Stomach (tissue), 4 donors: ENCODE measurements around the gene KCNK5.

Experiments used
- POLR2A ChIP-seq, 4 donors: fragments of 450-650 bp; IDR thresholded peaks; one replicate each; pipeline ENCODE4 v1.6.1; 2016; ENCODE audit warnings: antibody characterized with exemption in 4 of 4, control low read depth in 2 of 4, mild to moderate bottlenecking in 1 of 4, moderate library complexity in 1 of 4
- TF ChIP-seq, protein P1 (sequence below), 7 experiments: fragments of 450-650 bp in 4 of 7; fragments of 200-600 bp in 3 of 7; sonication (generic) in 3 of 7; IDR thresholded peaks; one replicate each; pipeline ENCODE4 v1.5.1; 2016 to 2019; ENCODE audit warnings: antibody characterized with exemption in 7 of 7, control low read depth in 2 of 7, mild to moderate bottlenecking in 1 of 7

- TF ChIP-seq, protein P1, sequence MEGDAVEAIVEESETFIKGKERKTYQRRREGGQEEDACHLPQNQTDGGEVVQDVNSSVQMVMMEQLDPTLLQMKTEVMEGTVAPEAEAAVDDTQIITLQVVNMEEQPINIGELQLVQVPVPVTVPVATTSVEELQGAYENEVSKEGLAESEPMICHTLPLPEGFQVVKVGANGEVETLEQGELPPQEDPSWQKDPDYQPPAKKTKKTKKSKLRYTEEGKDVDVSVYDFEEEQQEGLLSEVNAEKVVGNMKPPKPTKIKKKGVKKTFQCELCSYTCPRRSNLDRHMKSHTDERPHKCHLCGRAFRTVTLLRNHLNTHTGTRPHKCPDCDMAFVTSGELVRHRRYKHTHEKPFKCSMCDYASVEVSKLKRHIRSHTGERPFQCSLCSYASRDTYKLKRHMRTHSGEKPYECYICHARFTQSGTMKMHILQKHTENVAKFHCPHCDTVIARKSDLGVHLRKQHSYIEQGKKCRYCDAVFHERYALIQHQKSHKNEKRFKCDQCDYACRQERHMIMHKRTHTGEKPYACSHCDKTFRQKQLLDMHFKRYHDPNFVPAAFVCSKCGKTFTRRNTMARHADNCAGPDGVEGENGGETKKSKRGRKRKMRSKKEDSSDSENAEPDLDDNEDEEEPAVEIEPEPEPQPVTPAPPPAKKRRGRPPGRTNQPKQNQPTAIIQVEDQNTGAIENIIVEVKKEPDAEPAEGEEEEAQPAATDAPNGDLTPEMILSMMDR (IDR thresholded peaks at IDR 0.05), result no peak
- no peak for TF ChIP-seq POLR2A (IDR thresholded peaks at IDR 0.05)
Measured at GRCh38 chr6:39251406-39251805, 22.1 kb upstream of the KCNK5 start.
